ENCODE measurements around the gene HDGFL1. TPM values are rescaled to one million over a fixed set of nuclear protein-coding genes. Genes with fewer than 3 reads are reported as not detected.

Gene HDGFL1
- total and polyA plus RNA-seq, 2 donors (not counting 3 experiments of a cell fraction or from before 2014, with no cell fraction given) = not detected

DNA sequence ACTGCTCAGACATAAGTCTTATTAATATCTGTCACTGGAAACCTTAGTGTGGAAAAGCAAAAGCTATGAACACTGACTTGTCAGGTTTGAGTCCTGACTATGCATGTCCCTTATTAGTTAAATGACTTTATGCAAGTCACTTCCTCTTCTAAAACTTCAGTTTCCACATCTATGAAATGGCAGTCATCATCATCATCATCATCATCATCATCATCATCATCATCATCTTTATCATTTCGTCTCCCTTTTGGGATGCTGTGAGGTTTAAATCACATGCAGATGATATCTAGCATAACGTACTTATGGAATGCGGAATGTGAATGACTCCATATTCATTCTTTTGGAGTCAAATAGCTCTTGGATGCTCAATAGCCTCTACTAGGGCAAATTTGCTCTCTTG is 24.5 kb downstream of the HDGFL1 start:
- ChIA-PET CTCF (no interaction called here), POLR2A (no interaction called here)
- no peaks in the 10 kb centered on the region for H3K4me1 ChIP-seq (ENCODE audit: control insufficient read depth, extremely low read depth, insufficient read depth, low read length)
- no peak overlapping the region for H3K4me3 ChIP-seq (replicated peaks in 1 of 3; ENCODE audit: insufficient read depth in 1 of 3, low read depth in 1 of 3, low read length in 3 of 3)
- H3K79me2 ChIP-seq (ENCODE audit: control insufficient read depth, insufficient read depth, low read length) = no peaks in the 10 kb centered on the region
- TF ChIP-seq, protein P1, sequence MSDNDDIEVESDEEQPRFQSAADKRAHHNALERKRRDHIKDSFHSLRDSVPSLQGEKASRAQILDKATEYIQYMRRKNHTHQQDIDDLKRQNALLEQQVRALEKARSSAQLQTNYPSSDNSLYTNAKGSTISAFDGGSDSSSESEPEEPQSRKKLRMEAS (IDR thresholded peaks at IDR 0.05; ENCODE audit: insufficient read depth, insufficient read length) = no peak
- TF ChIP-seq POLR2A (IDR thresholded peaks at IDR 0.05; ENCODE audit: low read depth, low read length) (no peak), JUN (IDR thresholded peaks at IDR 0.05; ENCODE audit: borderline replicate concordance, insufficient read depth, insufficient read length, low read depth) (no peak), POLR2AphosphoS5 (IDR thresholded peaks at IDR 0.05; ENCODE audit: insufficient read depth, low read depth, low read length) (no peak), MYC (IDR thresholded peaks at IDR 0.05; ENCODE audit: low read depth, low read length) (no peak), FOS (IDR thresholded peaks at IDR 0.05; ENCODE audit: borderline replicate concordance, insufficient read depth, low read length) (no peak), EZH2 (IDR thresholded peaks at IDR 0.05; ENCODE audit: borderline replicate concordance, low read depth, low read length, severe bottlenecking) (no peak), GATA2 (IDR thresholded peaks at IDR 0.05; ENCODE audit: insufficient read depth, insufficient read length, low read depth, low read length) (no peak)
- TF ChIP-seq, protein P2, sequence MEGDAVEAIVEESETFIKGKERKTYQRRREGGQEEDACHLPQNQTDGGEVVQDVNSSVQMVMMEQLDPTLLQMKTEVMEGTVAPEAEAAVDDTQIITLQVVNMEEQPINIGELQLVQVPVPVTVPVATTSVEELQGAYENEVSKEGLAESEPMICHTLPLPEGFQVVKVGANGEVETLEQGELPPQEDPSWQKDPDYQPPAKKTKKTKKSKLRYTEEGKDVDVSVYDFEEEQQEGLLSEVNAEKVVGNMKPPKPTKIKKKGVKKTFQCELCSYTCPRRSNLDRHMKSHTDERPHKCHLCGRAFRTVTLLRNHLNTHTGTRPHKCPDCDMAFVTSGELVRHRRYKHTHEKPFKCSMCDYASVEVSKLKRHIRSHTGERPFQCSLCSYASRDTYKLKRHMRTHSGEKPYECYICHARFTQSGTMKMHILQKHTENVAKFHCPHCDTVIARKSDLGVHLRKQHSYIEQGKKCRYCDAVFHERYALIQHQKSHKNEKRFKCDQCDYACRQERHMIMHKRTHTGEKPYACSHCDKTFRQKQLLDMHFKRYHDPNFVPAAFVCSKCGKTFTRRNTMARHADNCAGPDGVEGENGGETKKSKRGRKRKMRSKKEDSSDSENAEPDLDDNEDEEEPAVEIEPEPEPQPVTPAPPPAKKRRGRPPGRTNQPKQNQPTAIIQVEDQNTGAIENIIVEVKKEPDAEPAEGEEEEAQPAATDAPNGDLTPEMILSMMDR (IDR thresholded peaks at IDR 0.05; ENCODE audit: extremely low read depth in 1 of 2, insufficient read depth in 1 of 2, low read depth in 1 of 2, low read length in 2 of 2) = no peak
- H3K9me3 ChIP-seq (replicated peaks; ENCODE audit: control insufficient read depth, insufficient read depth, low read length) = no peaks in the 10 kb centered on the region
- H3K27ac ChIP-seq (ENCODE audit: insufficient read depth, low read depth, low read length) = no peak overlapping the region
- no peak overlapping the region for H3K4me2 ChIP-seq (ENCODE audit: insufficient read depth, low read length)
- H3K27me3 ChIP-seq (ENCODE audit: control insufficient read depth in 2 of 2, insufficient read depth in 2 of 2, low read length in 2 of 2) = no peaks in the 10 kb centered on the region
- H3K9me1 ChIP-seq (replicated peaks; ENCODE audit: control insufficient read depth, extremely low read depth, insufficient read depth, low read length) = no peaks in the 10 kb centered on the region
- intact Hi-C loops (cut with micrococcal nuclease) = no loop called here
- no peaks in the 10 kb centered on the region for H4K20me1 ChIP-seq (replicated peaks; ENCODE audit: control insufficient read depth, extremely low read depth, insufficient read depth, low read length)
- BruUV-seq (replicated peaks) = no TSS peak
- no peaks in the 10 kb centered on the region for H3K36me3 ChIP-seq (ENCODE audit: control insufficient read depth in 2 of 2, extremely low read depth in 1 of 2, insufficient read depth in 2 of 2, low read length in 2 of 2)
- H2AFZ ChIP-seq (ENCODE audit: low read depth, low read length) = no peak overlapping the region
- no peak for FAIRE-seq
- no peak for DNase-seq (ENCODE audit: low read depth, low spot score)
- dilution Hi-C loops (cut with MboI; ENCODE audit: extremely low pct_ligation_motif_present, low sequenced_read_pairs) = no loop called here
- no peak overlapping the region for H3K9ac ChIP-seq (replicated peaks; ENCODE audit: extremely low read depth, insufficient read depth, low read length)
